OCI-LY3 (cell line): ENCODE measurements around the gene AZGP1.

Experiments
- CTCF ChIP-seq: fragments of 200-600, 300-600 bp; sonication (generic); IDR thresholded peaks from 2 replicates; pipeline ENCODE4 v1.5.1; 2014; ENCODE audit warnings: antibody characterized with exemption, low read length, low read depth
- EZH2phosphoT487 ChIP-seq: fragments of 200-600 bp; shearing (Covaris generic); IDR thresholded peaks from 2 replicates; pipeline ENCODE4 v1.6.1; 2018; ENCODE audit warnings: antibody characterized with exemption, mixed run types, low read depth

GRCh38 chr7:99958564-99959227, 17.1 kb downstream of the AZGP1 start:
- no peak for TF ChIP-seq CTCF
- TF ChIP-seq EZH2phosphoT487: no peak
